ENCODE results near the gene TCF3.

The TCF3 gene

GRCh38 chr19:1649706-1650649, 2.4 kb downstream of the TCF3 start:
- DNase-seq (ENCODE audit: low read depth) = no peak
- H3K4me3 ChIP-seq (ENCODE audit: low read depth, low read length) = peak overlapping the region; percentile 72
- no peak for TF ChIP-seq CTCF (IDR thresholded peaks at IDR 0.05; ENCODE audit: insufficient read depth, low read depth, low read length, missing control alignments)

DNA sequence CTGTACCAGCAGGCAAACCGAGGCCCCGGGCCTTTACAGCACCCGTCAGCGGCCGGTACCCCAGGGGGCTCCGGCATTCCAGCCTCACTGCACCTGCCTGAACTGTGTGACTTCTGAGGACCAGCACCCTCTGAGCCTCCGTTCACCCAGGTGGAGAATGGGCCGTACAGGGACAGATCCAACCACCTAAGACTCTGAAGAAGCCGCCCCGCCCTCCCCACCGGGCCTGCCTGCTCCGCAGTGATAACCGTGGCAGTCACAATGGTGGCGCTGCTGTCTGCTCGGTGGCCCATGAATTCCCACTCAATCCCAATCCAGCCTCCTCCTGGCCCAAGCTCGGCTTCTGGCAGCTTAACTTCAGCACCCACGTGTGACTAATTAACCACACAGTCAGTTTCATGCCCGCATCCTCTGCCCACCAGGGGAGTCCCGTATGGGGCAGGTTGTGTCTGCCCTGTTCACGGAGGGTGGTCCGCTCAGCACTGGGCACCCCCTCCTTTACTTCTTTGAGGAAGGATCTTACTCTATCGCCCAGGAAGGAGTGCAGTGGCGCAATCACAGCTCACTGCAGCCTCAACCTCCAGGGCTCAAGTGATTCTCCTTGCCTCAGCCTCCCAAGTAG, 3.4 kb downstream of the TCF3 start:
- peak; percentile 83 for DNase-seq (ENCODE audit: low read depth)
- peak overlapping the region; percentile 72 for H3K4me3 ChIP-seq (ENCODE audit: low read depth, low read length)

GRCh38 chr19:1648459-1648849, 4.0 kb downstream of the TCF3 start:
- TF ChIP-seq CTCF (IDR thresholded peaks at IDR 0.05; ENCODE audit: insufficient read depth, low read depth, low read length, missing control alignments) = no peak
- peak overlapping the region; percentile 72 for H3K4me3 ChIP-seq (ENCODE audit: low read depth, low read length)
- peak; percentile 95 for DNase-seq (ENCODE audit: low read depth)

More for the DNA sequence above, 3.4 kb downstream of the TCF3 start:
- TF ChIP-seq CTCF (IDR thresholded peaks at IDR 0.05; ENCODE audit: insufficient read depth, low read depth, low read length, missing control alignments) = peak; percentile 10

DNA sequence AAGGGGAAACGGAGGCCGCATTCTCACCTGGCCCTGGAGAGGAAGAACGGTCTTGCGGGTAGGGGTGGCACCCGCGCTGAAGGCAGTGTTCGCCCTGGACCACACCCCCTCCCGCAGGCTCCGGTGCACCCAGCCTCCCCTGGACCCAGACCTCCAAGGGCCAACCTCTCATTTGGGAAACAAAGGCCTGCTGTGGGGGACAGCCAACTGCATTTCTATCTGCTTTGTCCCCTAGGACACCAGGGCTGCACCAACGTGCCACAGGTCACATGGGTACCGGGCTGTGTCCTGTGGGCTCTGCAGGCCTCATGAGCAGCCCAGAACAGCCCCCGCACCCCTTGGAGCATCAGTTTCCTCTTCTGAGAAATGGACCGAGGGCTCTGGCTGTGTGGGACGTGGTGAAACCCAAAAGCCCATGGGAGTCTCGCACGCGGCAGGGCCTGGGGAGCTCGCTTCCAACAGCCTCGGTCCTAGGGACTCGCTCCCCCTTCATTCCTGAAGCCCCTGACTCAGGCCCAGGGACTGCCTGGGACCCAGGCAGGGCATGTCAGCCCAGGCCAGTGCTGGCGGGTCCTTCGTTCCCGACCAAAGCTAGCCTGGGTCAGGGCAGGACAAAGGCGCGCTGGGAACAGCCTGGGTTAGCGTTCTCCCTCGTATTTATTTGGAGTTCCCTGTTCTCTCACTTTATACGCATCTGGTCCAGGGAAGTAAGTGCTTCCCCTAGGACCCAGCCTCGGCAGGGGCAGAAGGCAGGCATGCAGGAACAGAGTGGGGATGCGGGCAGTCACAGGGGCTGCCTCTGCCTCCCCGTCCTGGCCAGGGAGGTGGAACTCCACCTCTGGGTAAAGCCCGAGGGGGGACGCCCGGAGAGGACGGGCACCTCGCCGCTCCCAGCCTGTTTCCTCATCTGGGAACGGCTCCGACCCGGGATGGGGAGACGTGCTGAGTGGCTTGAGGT, 4.6 kb downstream of the TCF3 start:
- peak; percentile 56 for DNase-seq (ENCODE audit: low read depth)
- peak overlapping the region; percentile 72 for H3K4me3 ChIP-seq (ENCODE audit: low read depth, low read length)
- no peak for TF ChIP-seq CTCF (IDR thresholded peaks at IDR 0.05; ENCODE audit: insufficient read depth, low read depth, low read length, missing control alignments)

DNA sequence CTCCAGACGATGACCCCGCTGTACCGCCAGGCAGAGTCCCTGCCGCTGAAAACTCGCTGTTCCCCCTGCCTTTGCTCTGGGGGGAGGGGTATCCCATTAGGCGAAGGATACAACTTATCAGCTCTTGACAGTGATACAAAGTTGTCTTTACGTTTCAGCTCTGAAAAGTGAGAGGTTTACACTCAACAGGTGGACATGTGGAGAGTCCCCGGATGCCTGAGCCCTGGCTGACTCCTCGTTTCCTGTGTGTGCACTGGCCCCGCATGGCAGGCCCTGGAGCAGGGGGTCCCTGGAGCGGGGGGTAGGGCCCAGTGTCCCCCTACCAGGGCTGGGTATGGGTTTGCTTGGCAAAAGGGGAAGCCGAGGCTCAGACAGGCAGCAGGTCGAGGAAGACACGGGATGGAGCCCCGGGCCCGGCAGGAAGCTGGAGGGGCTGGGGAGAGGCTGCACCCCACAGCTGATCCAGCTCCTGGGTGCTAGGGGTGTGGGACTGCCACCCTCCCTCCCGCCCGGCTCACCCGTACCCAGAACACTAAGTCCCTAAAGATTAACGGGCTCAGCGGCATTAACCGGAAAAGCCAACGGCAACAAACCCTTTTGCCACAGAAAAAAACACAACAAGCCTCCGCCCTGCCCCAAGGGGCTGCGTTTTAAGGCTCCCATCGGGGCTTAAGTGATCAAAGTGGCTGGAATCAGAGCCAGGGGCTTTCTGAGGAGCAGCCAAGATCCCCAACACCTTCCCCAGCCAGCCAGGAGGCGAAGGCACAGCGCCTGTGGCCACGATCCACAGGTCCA, 5.6 kb downstream of the TCF3 start:
- DNase-seq (ENCODE audit: low read depth) = no peak

More for the DNA sequence above, 5.6 kb downstream of the TCF3 start:
- TF ChIP-seq CTCF (IDR thresholded peaks at IDR 0.05; ENCODE audit: insufficient read depth, low read depth, low read length, missing control alignments) = no peak
- peak overlapping the region; percentile 72 for H3K4me3 ChIP-seq (ENCODE audit: low read depth, low read length)
